ENCODE measurements around the gene UBE2G1. TPM values are rescaled to one million over a fixed set of nuclear protein-coding genes. Genes with fewer than 3 reads are reported as not detected.

Gene UBE2G1
- total and polyA plus RNA-seq, 7 donors, result 54.6 to 239 (median 152) TPM

GRCh38 chr17:4229627-4230541, 136.6 kb downstream of the UBE2G1 start:
- peak; percentile 74 to 84 for DNase-seq
- H3K27ac ChIP-seq, result peak overlapping the region; percentile 84
- H3K36me3 ChIP-seq (ENCODE audit: insufficient read depth in 1 of 2, low read depth in 1 of 2), result peaks cover 0 to 4% of the 10 kb centered on the region in 2 donors
- H3K27me3 ChIP-seq (ENCODE audit: insufficient read depth in 3 of 3, low read length in 2 of 3), result no peaks in the 10 kb centered on the region
- H3K4me1 ChIP-seq, result peaks cover 61% of the 10 kb centered on the region
- no peak for TF ChIP-seq CTCF (IDR thresholded peaks at IDR 0.05)
- no peaks in the 10 kb centered on the region for H3K9me3 ChIP-seq
- ATAC-seq, result peak; percentile 85 to 88 (median 87)
- intact Hi-C loops (cut with DNase I), result no loop called here
- WGBS, 3 donors, result 16 to 22% (median 21%) methylated on average over 8 of the region's 8 CpGs
- H3K4me3 ChIP-seq, result peak overlapping the region; percentile 22

DNA sequence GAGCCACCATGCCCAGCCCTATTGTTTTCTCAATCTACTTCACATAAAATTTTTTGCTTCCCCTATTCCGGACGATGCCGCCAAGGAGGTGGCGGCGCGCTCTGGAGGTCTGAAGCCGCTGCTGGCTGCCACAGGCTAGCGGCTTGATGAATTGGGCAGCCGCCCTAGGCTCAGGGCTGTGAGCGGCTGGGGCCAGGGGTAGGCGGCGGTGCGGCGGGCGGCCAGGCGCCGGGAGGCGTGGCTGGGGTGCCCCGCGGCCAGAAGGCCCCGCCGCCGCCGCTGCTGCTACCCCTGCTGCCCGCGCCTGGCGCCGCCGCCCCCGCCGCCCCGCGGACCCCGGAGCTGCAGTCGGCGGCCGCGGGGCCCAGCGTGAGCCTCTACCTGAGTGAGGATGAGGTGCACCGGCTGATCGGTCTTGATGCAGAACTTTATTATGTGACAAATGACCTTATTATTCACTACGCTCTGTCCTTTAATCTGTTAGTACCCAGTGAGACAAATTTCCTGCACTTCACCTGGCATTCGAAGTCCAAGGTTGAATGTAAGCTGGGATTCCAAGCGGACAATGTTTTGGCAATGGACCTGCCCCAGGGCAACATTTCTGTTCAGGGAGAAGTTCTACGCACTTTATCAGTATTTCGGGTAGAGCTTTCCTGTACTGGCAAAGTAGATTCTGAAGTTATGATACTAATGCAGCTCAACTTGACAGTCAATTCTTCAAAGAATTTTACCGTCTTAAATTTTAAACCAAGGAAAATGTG, 144.4 kb downstream of the UBE2G1 start:
- intact Hi-C loops (cut with DNase I), result no loop called here
- no peak overlapping the region for H3K27ac ChIP-seq
- no peaks in the 10 kb centered on the region for H3K27me3 ChIP-seq (ENCODE audit: insufficient read depth in 3 of 3, low read length in 2 of 3)
- ATAC-seq, result no peak
- peaks cover 2 to 12% of the 10 kb centered on the region in 2 donors for H3K36me3 ChIP-seq (ENCODE audit: insufficient read depth in 1 of 2, low read depth in 1 of 2)
- no peaks in the 10 kb centered on the region for H3K9me3 ChIP-seq
- no peak for DNase-seq
- TF ChIP-seq CTCF (IDR thresholded peaks at IDR 0.05), result no peak
- H3K4me1 ChIP-seq, result peaks cover 18% of the 10 kb centered on the region
- 87 to 94% (median 88%) methylated on average over 40 to 47 of the region's 47 CpGs for WGBS, 3 donors
- no peak overlapping the region for H3K4me3 ChIP-seq

DNA sequence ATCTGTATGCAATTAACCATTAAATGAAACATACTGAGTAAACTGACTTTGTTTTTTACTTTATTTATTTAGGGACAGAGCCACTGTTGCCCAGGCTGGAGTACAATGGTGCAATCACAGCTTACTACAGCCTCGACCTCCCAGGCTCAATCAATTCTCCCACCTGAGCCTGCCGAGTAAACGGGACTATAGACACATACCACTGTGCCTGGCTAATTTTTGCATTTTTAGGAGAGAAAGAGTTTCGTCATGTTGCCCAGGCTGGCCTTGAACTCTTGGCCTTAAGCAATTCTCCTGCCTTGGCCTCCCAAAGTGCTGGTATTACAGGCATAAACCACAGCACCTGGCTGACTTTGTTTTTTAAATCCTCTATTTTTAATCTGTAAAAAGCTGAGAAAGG, 145.3 kb downstream of the UBE2G1 start:
- H3K4me1 ChIP-seq, result peaks cover 18% of the 10 kb centered on the region
- H3K36me3 ChIP-seq (ENCODE audit: insufficient read depth in 1 of 2, low read depth in 1 of 2), result peaks cover 6 to 21% of the 10 kb centered on the region in 2 donors
- peak overlapping the region; percentile 77 for H3K27ac ChIP-seq
- no peak overlapping the region for H3K4me3 ChIP-seq
- DNase-seq, result no peak
- peak in 1 of 4 donors; percentile 26 for ATAC-seq
- no peak for TF ChIP-seq CTCF (IDR thresholded peaks at IDR 0.05)
- H3K27me3 ChIP-seq (ENCODE audit: insufficient read depth in 3 of 3, low read length in 2 of 3), result no peaks in the 10 kb centered on the region
- WGBS, 3 donors, result 79 to 87% (median 83%) methylated on average over 4 of the region's 4 CpGs
- intact Hi-C loops (cut with DNase I), result no loop called here
- no peaks in the 10 kb centered on the region for H3K9me3 ChIP-seq

- DNase-seq (no peak), ATAC-seq (peak; percentile 72 to 95 (median 89))
- peaks cover 6 to 23% of the 10 kb centered on the region in 2 donors for H3K36me3 ChIP-seq (ENCODE audit: insufficient read depth in 1 of 2, low read depth in 1 of 2)
- intact Hi-C loops (cut with DNase I), result no loop called here
- H3K27ac ChIP-seq, result peak overlapping the region; percentile 77
- peak overlapping the region; percentile 25 for H3K4me3 ChIP-seq
- H3K9me3 ChIP-seq, result no peaks in the 10 kb centered on the region
- WGBS, 3 donors, result 32 to 67% (median 42%) methylated on average over 7 of the region's 7 CpGs
- no peak for TF ChIP-seq CTCF (IDR thresholded peaks at IDR 0.05)
- H3K27me3 ChIP-seq (ENCODE audit: insufficient read depth in 3 of 3, low read length in 2 of 3), result no peaks in the 10 kb centered on the region
- H3K4me1 ChIP-seq, result peaks cover 24% of the 10 kb centered on the region
These were observed 145.8 kb downstream of the UBE2G1 start for GRCh38 chr17:4220655-4221054.

Other genes starting within 250 kb of the UBE2G1 start
- gene ZZEF1, start 223.6 kb downstream of the UBE2G1 start, total RNA-seq, result 10 to 100 TPM; 25.4 to 53.1 (median 38.4) TPM
- gene ZZEF1, start 223.6 kb downstream of the UBE2G1 start, polyA plus RNA-seq, result 10 to 100 TPM in 2 of 3 donors, 1 to 10 TPM in 1; 9.5 to 26.4 (median 10.1) TPM
- gene CYB5D2, start 223.5 kb downstream of the UBE2G1 start, total RNA-seq, result 10 to 100 TPM in 1 of 4 donors, 1 to 10 TPM in 3; 5.1 to 10.9 (median 6.7) TPM
- 10 to 100 TPM in 1 of 3 donors, 1 to 10 TPM in 2; 4.7 to 19.6 (median 8.3) TPM for gene CYB5D2, start 223.5 kb downstream of the UBE2G1 start, polyA plus RNA-seq
- 10 to 100 TPM; 12.8 to 18.8 (median 16.5) TPM for gene ANKFY1, start 102.7 kb downstream of the UBE2G1 start, total RNA-seq
- gene ANKFY1, start 102.7 kb downstream of the UBE2G1 start, polyA plus RNA-seq, result 10 to 100 TPM in 1 of 3 donors, 1 to 10 TPM in 2; 5.7 to 11.1 (median 6.0) TPM
- not detected for gene SPNS3, start 67.3 kb upstream of the UBE2G1 start, total RNA-seq
- gene SPNS3, start 67.3 kb upstream of the UBE2G1 start, polyA plus RNA-seq, result under 1 TPM in 1 of 3 donors, not detected in 2; 0.09 TPM
- gene SPNS2, start 132.2 kb upstream of the UBE2G1 start, total RNA-seq, result 1 to 10 TPM; 3.5 to 7.1 (median 6.3) TPM
- gene SPNS2, start 132.2 kb upstream of the UBE2G1 start, polyA plus RNA-seq, result 10 to 100 TPM in 1 of 3 donors, 1 to 10 TPM in 2; 6.0 to 10.6 (median 7.4) TPM
- gene MYBBP1A, start 188.7 kb upstream of the UBE2G1 start, total RNA-seq, result 10 to 100 TPM; 31.3 to 63.2 (median 46.3) TPM
- 10 to 100 TPM; 28.5 to 54.4 (median 35.5) TPM for gene MYBBP1A, start 188.7 kb upstream of the UBE2G1 start, polyA plus RNA-seq
- not detected for gene GGT6, start 193.9 kb upstream of the UBE2G1 start, total RNA-seq
- gene GGT6, start 193.9 kb upstream of the UBE2G1 start, polyA plus RNA-seq, result under 1 TPM in 1 of 3 donors, not detected in 2; 0.03 TPM
- gene SMTNL2, start 217.9 kb upstream of the UBE2G1 start, total RNA-seq, result 100 to 1,000 TPM; 248 to 524 (median 400) TPM
- 100 to 1,000 TPM in 2 of 3 donors, 10 to 100 TPM in 1; 20.7 to 318 (median 210) TPM for gene SMTNL2, start 217.9 kb upstream of the UBE2G1 start, polyA plus RNA-seq

Measured in psoas muscle (tissue), 8 donors.